Activated CD8-positive, alpha-beta memory T cell treated with anti-CD3 and anti-CD28 coated beads for 36 hours (primary cell): ENCODE results near the gene CST9L. TPM values are rescaled to one million over a fixed set of nuclear protein-coding genes. Genes with fewer than 3 reads are reported as not detected.

Experiments
- CTCF ChIA-PET: fragments of 350-600 bp; sonication (Branson Sonifier 250); formaldehyde crosslinking; loops from one replicate; lab custom pipeline; 2021; ENCODE audit warnings: antibody characterized with exemption; lab: Charles Lee
- POLR2A ChIA-PET: fragments of 350-600 bp; sonication (Branson Sonifier 250); formaldehyde crosslinking; loops from one replicate; lab custom pipeline; 2021; ENCODE audit warnings: antibody characterized with exemption; lab: Charles Lee
- total RNA-seq, 2 experiments: library from RNA; stranded (reverse); gene quantifications; one replicate each; pipeline ENCODE4 v1.2.3, GENCODE V29; 2021

CST9L gene
- total RNA-seq, 2 experiments from 2014 or later = not detected

- CTCF ChIA-PET = no interaction called here
- POLR2A ChIA-PET = no interaction called here
Measured at GRCh38 chr20:23554401-23554800, 13.9 kb downstream of the CST9L start.

- ChIA-PET POLR2A (no interaction called here), CTCF (no interaction called here)
Measured at GRCh38 chr20:23551786-23552185, 16.5 kb downstream of the CST9L start.

DNA sequence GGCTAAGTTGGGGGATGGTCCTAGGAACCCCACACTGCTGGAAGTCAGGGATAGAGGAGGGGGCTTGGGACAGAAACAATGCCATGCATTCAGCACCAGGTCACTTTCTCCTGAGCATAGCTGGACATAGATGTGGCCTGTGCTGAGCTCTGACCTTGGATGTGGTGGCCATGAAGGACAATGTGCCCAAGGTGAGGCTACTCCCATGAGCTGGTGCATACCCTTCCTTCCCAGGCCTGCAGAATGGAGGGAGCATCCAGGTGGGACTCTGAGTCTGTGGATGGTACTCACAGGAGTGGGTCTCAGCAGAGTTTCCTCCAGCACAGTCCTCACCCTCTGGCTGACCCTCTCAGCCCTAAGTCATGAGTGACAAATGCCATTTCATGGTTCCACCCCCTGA, 16.9 kb downstream of the CST9L start:
- CTCF ChIA-PET = no interaction called here
- POLR2A ChIA-PET = no interaction called here

GRCh38 chr20:23550227-23550626, 18.1 kb downstream of the CST9L start:
- CTCF ChIA-PET = no interaction called here
- POLR2A ChIA-PET = no interaction called here

DNA sequence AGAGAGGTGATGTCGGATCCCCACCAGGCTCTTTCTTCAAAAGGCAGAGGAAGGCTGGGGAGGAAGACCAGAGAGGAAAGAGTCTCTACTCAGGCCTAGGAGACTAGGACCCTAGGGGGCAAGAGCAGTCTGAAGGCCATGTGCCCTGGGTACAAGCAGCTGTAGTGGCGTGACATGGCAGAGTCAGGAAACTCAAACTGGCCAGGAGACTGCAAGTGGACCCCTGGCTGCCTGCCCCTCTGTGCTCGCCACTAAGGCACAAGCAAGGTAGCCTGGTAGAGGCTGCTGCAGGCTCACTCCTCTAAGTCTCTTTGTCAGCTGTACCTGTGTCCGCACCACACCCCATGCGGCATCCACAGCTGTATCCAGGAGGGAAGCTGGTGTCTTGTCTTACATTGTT, 19.9 kb downstream of the CST9L start:
- ChIA-PET CTCF (no interaction called here), POLR2A (no interaction called here)

- ChIA-PET POLR2A (no interaction called here), CTCF (no interaction called here)
Measured at GRCh38 chr20:23547613-23548012, 20.7 kb downstream of the CST9L start.

DNA sequence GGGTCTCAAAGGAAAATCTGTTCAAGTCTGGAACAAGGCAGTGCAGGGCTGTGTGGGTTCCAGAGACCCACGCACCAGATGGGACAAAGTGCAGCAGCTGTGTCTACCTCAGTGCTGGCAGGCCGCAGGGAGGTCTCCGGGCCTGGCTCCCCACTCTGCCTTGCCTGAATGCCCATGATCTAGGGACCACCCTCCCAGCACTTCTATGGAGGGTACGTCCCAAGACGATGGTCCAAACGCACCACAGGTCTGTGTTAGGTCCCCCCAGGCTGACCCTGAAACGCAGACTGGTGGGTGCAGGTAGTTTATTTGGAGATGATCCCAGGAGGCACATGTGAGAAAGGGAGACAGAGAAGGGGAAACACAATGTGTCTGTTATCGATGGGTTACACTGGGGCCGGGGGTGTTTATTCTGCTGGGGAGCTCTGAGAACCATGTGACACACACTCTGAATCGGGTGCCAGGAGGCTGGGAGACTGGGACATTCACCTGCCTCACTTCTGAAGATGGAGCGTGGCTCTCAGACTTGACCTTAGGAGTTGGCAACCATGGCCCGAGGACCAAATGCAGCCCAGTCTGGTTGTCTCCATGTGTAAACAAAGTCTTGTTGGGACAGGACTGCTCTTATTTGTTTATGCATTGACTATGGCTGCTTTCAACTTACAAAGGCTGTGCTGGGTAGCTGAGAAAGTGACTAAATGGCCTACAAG, 21.7 kb downstream of the CST9L start:
- POLR2A ChIA-PET = no interaction called here

DNA sequence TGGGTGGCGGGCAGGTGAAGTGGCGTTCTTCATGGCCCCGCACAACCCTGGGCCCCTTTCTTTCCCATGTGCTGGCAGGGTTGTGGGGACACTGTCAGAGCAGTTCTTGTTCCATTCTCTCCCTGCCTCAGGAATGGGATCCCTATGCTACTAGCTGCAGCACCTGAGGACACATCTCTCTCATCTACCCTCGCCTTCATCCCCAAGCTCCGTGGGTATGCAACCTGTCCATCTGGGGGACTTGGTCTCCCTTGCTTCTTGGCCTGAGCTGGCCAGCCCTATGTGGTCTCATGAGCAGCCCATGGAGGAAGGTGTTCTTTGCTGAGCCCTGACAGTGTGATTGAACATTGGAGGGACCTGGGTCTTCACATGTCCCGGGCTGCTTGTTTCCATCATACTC, 24.2 kb downstream of the CST9L start:
- POLR2A ChIA-PET = no interaction called here
- CTCF ChIA-PET = no interaction called here

More for the DNA sequence above, 21.7 kb downstream of the CST9L start:
- CTCF ChIA-PET = no interaction called here

- ChIA-PET CTCF (no interaction called here), POLR2A (no interaction called here)
Measured at GRCh38 chr20:23542801-23543200, 25.5 kb downstream of the CST9L start.

GRCh38 chr20:23541776-23542175, 26.5 kb downstream of the CST9L start:
- ChIA-PET CTCF (no interaction called here), POLR2A (no interaction called here)

DNA sequence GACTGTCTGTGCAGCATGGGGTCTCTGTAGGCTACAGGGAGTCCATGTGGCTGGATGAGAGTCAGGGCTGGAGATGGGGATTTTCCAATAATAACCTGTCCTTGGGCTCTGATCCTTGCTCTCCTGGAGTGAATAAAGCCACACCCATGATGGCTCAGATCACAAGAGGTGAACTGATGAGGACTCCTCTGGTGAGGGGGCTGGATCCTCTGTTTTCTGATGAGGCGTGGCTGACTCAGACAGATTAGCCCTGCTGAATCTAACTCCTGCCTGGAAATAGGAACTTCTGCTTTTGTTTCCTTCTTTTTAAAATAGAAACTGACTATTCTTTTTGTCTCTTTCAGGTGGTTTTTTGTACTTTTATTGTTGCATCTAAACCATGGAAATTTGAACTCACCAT, 27.0 kb downstream of the CST9L start:
- POLR2A ChIA-PET = no interaction called here
- CTCF ChIA-PET = no interaction called here

- ChIA-PET POLR2A (no interaction called here), CTCF (no interaction called here)
Measured at GRCh38 chr20:23540624-23541023, 27.7 kb downstream of the CST9L start.

- ChIA-PET CTCF (no interaction called here), POLR2A (no interaction called here)
Measured at GRCh38 chr20:23537030-23537429, 31.3 kb downstream of the CST9L start.

- ChIA-PET POLR2A (no interaction called here), CTCF (no interaction called here)
Measured at GRCh38 chr20:23536328-23536974, 31.8 kb downstream of the CST9L start.

DNA sequence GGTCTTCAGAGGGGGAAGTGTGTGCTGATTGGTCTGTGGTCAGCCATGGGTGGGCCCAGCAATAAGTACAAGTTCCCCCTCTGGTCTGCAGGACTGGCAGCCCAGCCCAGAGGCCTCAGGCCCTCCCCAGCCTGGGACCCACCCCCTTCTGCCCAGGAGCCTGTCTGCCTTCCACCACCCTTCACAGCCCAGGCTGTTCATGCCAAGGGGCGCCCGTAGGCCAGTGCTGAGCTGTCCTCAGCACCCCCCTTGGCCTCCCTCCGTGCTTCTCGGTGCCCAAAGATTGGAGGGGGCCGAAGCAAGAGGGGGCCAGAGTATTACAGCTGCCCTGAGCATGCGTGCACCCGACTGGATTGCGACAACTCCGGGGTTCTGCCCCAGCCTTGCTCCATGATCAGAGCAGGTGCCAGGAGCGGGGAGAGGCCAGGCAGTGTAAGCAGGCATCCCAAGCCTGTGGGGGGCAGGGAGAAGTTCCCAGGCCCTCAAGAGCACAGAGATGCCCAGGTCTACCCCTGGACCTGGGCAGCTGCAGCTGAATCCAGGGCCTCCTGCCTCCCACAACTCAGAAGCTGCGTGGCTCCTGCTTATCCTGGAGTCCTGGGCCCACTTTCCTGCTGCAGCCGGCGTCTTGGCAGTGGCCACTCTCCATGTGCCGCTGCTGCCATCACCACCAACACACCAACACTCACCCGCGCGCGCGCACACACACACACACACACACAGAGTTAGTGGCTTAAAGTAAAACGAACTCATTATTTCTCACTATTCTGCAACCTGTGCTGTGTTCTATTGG, 33.3 kb downstream of the CST9L start:
- POLR2A ChIA-PET = no interaction called here
- CTCF ChIA-PET = no interaction called here

DNA sequence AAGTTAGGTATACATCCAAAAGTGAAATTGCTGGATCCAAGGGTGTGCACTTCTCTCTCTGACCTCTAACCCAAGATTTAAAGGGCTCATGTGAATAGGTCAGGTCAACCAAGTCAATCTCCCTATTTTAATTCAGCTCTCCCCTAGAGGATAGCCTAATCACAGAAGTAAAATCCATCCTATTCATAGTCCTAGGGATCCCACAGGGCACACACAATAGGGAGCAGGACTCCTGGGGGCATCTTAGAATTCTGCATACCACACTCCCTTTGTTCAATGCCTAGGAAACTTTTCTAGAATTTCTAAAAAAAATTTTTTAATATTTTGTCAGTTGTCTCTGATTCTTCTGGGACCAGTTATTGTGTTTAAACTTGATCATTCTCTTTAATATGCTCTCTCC, 35.1 kb downstream of the CST9L start:
- POLR2A ChIA-PET = no interaction called here
- CTCF ChIA-PET = no interaction called here

DNA sequence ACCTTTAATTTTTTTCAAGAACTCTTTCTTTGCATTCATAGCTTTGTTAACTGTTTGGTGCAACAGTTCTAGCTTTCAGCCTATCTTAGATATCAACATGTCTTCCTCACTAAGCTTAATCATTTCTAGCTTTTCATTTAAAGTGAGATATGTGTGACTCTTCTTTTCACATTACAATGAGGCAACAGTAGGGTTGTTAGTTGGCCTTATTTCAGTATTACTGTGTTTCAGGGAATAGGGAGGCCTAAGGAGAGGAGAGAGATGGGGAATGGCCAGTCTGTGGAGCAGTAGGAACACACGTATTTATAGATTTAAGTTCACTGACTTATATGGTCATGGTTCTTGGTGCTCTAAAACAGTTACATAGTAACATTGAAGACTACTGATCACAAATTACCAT, 35.8 kb downstream of the CST9L start:
- ChIA-PET CTCF (no interaction called here), POLR2A (no interaction called here)

DNA sequence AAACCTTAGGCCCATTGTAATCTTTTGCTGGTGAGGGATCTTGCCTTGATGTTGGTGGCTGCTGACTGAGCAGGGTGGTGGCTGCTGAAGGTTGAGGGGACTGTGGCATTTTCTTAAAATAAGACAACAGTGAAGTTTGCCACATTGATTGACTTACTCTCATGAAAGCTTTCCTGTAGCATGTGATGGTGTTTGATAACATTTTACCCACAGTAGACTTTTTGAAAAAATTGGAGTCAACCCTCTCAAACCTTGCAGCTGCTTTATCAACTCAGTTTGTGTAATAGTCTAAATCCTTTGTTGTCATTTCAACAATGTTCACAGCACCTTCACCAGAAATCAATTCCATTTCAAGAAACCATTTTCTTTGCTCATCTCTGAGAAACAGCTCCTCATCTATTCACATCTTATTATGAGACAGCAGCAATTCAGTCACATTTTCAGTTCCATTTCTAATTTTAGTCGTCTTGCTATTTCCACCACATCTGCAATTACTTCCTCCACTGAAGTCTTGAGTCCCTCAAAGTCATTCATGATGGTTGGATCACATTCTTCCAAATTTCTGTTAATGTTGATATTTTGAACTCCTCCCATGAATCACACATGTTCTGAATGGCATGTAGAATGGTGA, 37.2 kb downstream of the CST9L start:
- ChIA-PET POLR2A (interaction anchor here (0.6 kb wide), 1 partner anchor 1195 kb away, joined by 3 read pairs; no protein-coding TSS in a partner anchor), CTCF (interaction anchor here (0.7 kb wide), 1 partner anchor 111 kb away, joined by 4 read pairs; no protein-coding TSS in a partner anchor)

DNA sequence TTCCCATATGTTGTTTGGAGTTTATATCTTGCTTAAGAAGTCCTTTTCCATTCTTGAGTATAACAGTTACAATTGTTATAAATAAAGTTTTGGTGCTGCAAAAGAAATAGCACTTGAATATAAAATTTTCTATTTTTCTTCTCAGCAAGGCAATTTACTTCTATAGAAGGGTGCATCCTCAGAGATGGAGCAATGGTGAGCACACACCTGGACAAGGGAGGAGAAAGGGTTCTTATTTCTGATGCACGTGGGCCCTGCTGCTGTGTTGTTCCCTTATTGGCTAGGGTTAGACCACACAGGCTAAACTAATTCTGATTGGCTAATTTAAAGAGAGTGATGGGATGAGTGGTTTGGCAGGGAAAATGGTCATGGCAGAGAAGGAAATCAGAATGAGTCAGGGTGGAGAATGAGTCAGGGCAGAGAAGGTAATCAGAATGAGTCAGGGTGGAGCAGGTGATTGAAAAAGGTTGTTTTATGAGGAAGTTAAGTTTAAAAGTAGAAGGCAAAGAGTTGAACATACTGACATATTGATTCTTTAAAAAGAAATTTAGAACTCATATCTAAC, 39.3 kb downstream of the CST9L start:
- CTCF ChIA-PET = no interaction called here
- POLR2A ChIA-PET = no interaction called here

- CTCF ChIA-PET = interaction anchor here (1.2 kb wide), 1 partner anchor 81 kb away, joined by 3 read pairs; no protein-coding TSS in a partner anchor
- POLR2A ChIA-PET = no interaction called here
Measured at GRCh38 chr20:23526850-23527249, 41.4 kb downstream of the CST9L start.
